ENCODE measurements around the gene SUGP1. TPM values are rescaled to one million over a fixed set of nuclear protein-coding genes. Genes with fewer than 3 reads are reported as not detected.

Gene SUGP1
- total RNA-seq, 2 experiments from 2014 or later: 34.6 to 61.4 TPM

DNA sequence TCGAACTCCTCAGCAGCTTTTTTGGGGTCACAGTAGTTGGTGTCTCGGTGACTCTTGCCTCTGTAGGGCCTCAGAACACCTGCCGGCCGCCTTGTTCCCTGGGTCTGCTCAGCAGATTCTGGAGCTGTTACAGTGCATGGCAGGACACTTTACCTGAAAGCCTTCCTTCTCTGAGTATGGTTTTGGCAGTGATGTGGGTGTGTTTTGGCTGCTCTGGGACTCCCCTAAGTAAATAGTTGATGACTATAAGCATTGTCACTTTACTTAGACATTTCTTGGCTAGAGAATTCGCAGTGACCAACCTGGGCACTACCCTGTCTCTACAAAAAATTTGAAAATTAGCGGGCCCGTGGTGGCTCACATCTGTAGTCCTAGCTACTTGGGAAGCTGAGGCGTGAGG is 7.4 kb upstream of the SUGP1 start:
- Histone ChIP-seq H3K79me2 (ENCODE audit: insufficient read depth, low read depth, low read length) (peaks cover 41% of the 10 kb centered on the region), H3K4me3 (ENCODE audit: low read depth, low read length, poor library complexity, severe bottlenecking) (no peak overlapping the region), H3K27ac (ENCODE audit: low read depth, low read length, poor library complexity, severe bottlenecking) (no peak overlapping the region), H3K9me2 (ENCODE audit: insufficient read depth, low read length) (no peaks in the 10 kb centered on the region), H3K9me3 (ENCODE audit: low read length) (no peaks in the 10 kb centered on the region), H3K36me3 (ENCODE audit: insufficient read depth, low read length) (peaks cover 88% of the 10 kb centered on the region), H3K4me1 (ENCODE audit: insufficient read depth, low read length, poor library complexity, severe bottlenecking) (peaks cover 8% of the 10 kb centered on the region), H3K4me2 (ENCODE audit: low read length) (no peak overlapping the region), H2AFZ (ENCODE audit: low read length) (no peak overlapping the region), H4K20me1 (ENCODE audit: insufficient read depth, low read length) (no peaks in the 10 kb centered on the region)
- TF ChIP-seq, protein P1, sequence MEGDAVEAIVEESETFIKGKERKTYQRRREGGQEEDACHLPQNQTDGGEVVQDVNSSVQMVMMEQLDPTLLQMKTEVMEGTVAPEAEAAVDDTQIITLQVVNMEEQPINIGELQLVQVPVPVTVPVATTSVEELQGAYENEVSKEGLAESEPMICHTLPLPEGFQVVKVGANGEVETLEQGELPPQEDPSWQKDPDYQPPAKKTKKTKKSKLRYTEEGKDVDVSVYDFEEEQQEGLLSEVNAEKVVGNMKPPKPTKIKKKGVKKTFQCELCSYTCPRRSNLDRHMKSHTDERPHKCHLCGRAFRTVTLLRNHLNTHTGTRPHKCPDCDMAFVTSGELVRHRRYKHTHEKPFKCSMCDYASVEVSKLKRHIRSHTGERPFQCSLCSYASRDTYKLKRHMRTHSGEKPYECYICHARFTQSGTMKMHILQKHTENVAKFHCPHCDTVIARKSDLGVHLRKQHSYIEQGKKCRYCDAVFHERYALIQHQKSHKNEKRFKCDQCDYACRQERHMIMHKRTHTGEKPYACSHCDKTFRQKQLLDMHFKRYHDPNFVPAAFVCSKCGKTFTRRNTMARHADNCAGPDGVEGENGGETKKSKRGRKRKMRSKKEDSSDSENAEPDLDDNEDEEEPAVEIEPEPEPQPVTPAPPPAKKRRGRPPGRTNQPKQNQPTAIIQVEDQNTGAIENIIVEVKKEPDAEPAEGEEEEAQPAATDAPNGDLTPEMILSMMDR (conservative IDR thresholded peaks at IDR 0.05; ENCODE audit: low read length): no peak
- TF ChIP-seq EZH2phosphoT487 (IDR thresholded peaks at IDR 0.05; ENCODE audit: borderline replicate concordance, low read depth, low read length): no peak
- no TSS peak for BruUV-seq (replicated peaks)
- CTCF ChIA-PET (ENCODE audit: unreplicated experiment): no interaction called here
- DNase-seq (ENCODE audit: low spot score): no peak
- POLR2A ChIA-PET: no interaction called here
- intact Hi-C loops (cut with micrococcal nuclease; ENCODE audit: unreplicated experiment): loop anchor here (10.0 kb wide), 2 partner anchors 123 to 263 kb away; partner anchors contain the start of genes NR2C2AP and SLC25A42

DNA sequence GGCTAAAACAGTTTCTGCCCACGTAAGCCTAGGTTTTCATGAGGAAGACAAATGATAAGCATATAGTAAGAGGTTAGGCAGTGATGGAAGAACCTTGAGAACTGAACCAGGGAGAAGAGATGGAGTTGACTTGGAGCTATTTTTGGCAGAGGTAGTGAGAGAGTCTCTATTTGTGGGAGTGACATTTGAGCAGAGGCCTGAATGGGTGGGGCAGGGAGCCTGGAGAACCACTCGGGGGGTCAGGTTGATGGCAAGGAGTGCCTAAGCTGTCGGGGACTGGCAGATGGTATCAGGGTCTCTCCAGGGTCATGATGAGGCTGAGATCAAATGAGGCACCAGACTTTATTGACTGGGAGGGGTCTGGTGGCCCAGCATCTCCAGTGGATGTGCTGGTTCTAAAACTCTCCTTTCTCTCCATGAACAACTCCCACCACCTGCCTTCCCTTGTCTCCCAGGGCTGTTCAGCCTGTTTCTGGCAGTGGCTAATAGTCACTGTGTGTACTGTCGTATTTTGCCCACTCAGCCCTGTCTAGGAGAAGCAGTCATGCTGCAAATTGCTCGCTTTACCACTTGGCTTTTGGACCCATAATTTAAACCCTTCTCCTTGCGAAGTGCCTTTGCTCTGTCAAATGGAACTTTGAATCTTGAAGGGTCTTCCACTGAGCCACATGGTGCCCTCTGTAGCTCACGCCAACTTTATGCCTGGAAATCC is 3.9 kb upstream of the SUGP1 start:
- BruUV-seq (replicated peaks): TSS peak; percentile 39
- H3K79me2 ChIP-seq (ENCODE audit: insufficient read depth, low read depth, low read length): peaks cover 69% of the 10 kb centered on the region
- H3K9me2 ChIP-seq (ENCODE audit: insufficient read depth, low read length): no peaks in the 10 kb centered on the region
- peaks cover 19% of the 10 kb centered on the region for H3K4me1 ChIP-seq (ENCODE audit: insufficient read depth, low read length, poor library complexity, severe bottlenecking)
- no peaks in the 10 kb centered on the region for H3K9me3 ChIP-seq (ENCODE audit: low read length)
- ChIA-PET CTCF (ENCODE audit: unreplicated experiment) (no interaction called here), POLR2A (interaction anchor here (0.5 to 0.6 kb wide), 2 partner anchors 31 to 71 kb away, joined by 4 to 6 read pairs; no protein-coding TSS in a partner anchor)
- no peaks in the 10 kb centered on the region for H4K20me1 ChIP-seq (ENCODE audit: insufficient read depth, low read length)
- no peak for DNase-seq (ENCODE audit: low spot score)
- intact Hi-C loops (cut with micrococcal nuclease; ENCODE audit: unreplicated experiment): loop anchor here (10.0 kb wide), 2 partner anchors 119 to 259 kb away; partner anchors contain the start of genes NR2C2AP and SLC25A42
- TF ChIP-seq, protein P1 (conservative IDR thresholded peaks at IDR 0.05; ENCODE audit: low read length): no peak
- no peak for TF ChIP-seq EZH2phosphoT487 (IDR thresholded peaks at IDR 0.05; ENCODE audit: borderline replicate concordance, low read depth, low read length)
- H2AFZ ChIP-seq (ENCODE audit: low read length): no peak overlapping the region
- H3K27ac ChIP-seq (ENCODE audit: low read depth, low read length, poor library complexity, severe bottlenecking): no peak overlapping the region
- peaks cover 61% of the 10 kb centered on the region for H3K36me3 ChIP-seq (ENCODE audit: insufficient read depth, low read length)
- H3K4me3 ChIP-seq (ENCODE audit: low read depth, low read length, poor library complexity, severe bottlenecking): no peak overlapping the region
- H3K4me2 ChIP-seq (ENCODE audit: low read length): peak overlapping the region; percentile 19; the same call in 1 of the 2 replicates

DNA sequence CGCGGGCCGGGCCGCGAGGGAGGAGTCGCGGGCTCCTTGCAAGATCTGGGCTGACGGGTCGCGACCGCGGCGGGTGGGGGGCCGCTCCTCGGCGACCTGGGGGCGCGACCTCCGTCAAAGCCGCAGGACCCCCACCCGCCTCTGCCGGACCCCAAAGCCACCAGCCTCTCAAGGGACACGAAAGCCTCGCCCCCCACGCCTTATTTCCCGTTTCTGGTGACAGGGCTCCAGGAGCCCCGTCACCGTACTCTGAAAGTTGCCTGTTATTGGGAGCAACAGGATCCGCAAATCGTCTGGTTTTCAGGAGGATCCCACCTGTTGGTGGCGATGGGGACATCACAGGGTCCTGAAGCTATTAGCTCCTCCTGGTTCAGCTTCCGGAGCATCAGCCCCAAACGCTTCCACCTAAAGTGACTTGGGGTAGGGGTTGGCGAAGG is 850 bp upstream of the SUGP1 start:
- peak overlapping the region; percentile 68 for H3K27ac ChIP-seq (ENCODE audit: low read depth, low read length, poor library complexity, severe bottlenecking)
- no peaks in the 10 kb centered on the region for H4K20me1 ChIP-seq (ENCODE audit: insufficient read depth, low read length)
- TF ChIP-seq EZH2phosphoT487 (IDR thresholded peaks at IDR 0.05; ENCODE audit: borderline replicate concordance, low read depth, low read length): no peak
- TF ChIP-seq, protein P1 (conservative IDR thresholded peaks at IDR 0.05; ENCODE audit: low read length): 0 out of 2 replicates have a peak, but pooled peaks have one; percentile 8
- H2AFZ ChIP-seq (ENCODE audit: low read length): peak overlapping the region; percentile 80; the same call in 1 of the 2 replicates
- H3K4me2 ChIP-seq (ENCODE audit: low read length): peak overlapping the region; percentile 93
- peak; percentile 44 for DNase-seq (ENCODE audit: low spot score)
- H3K9me3 ChIP-seq (ENCODE audit: low read length): no peaks in the 10 kb centered on the region
- H3K9me2 ChIP-seq (ENCODE audit: insufficient read depth, low read length): no peaks in the 10 kb centered on the region
- H3K36me3 ChIP-seq (ENCODE audit: insufficient read depth, low read length): peaks cover 45% of the 10 kb centered on the region
- intact Hi-C loops (cut with micrococcal nuclease; ENCODE audit: unreplicated experiment): loop anchor here (10.0 kb wide), 2 partner anchors 116 to 256 kb away; partner anchors contain the start of genes NR2C2AP and SLC25A42
- CTCF ChIA-PET (ENCODE audit: unreplicated experiment): no interaction called here
- H3K4me3 ChIP-seq (ENCODE audit: low read depth, low read length, poor library complexity, severe bottlenecking): peak overlapping the region; percentile 86
- peaks cover 68% of the 10 kb centered on the region for H3K79me2 ChIP-seq (ENCODE audit: insufficient read depth, low read depth, low read length)
- BruUV-seq (replicated peaks): no TSS peak
- POLR2A ChIA-PET: interaction anchor here (0.7 kb wide), 1 partner anchor 119 kb away, joined by 3 read pairs; no protein-coding TSS in a partner anchor
- H3K4me1 ChIP-seq (ENCODE audit: insufficient read depth, low read length, poor library complexity, severe bottlenecking): peaks cover 26% of the 10 kb centered on the region

Data from OCI-LY7 (cell line).